HG03521 (cell line): Measurements from ENCODE around the gene SSRP1.

ENCODE experiments used
- ATAC-seq: cut with Tn5 transposase; IDR thresholded peaks from one replicate; pipeline ENCODE4 v1.9.1; 2021; ENCODE audit warnings: mild to moderate bottlenecking, moderate library complexity; ENCODE audit not compliant: unreplicated experiment

SSRP1 gene

DNA sequence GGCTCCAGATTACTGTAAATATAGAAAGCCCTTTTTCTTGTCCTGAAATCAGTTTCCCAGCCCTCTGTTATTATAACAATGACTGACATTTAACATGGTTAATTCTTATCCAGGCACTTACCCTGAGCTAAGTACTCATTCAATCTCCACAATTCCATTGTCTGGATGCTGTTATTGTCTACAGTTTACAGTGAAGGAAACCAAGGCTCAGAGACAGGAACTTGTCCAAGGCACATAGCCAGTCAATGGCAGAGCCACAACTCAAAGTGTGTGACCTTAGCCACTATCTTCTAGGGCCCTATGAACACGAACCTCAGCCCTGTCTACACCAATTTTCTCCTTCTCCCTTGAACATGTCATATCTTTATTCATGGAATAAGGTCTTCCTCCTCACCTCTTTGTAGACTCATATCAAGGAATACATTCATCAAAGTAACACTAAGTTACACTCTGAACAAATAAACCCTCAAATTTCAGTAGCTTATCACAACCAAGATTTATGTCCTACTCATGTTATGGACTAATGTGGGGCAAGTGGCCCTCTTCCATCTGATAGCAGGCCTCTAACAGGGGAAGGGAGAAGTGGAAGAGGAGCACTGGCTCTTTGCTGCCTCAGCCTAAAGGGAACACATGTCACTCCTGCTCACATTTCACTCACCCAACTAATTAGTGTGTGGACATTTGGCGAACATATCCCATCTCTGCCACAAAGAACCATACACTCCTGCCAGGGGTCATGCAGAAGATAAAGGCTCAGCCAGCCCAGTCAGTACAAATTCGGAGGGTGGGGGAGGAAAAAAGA lies 59.3 kb downstream of the SSRP1 start:
- no peak for ATAC-seq
